Measurements from ENCODE around the gene TVP23C. TPM values are rescaled to one million over a fixed set of nuclear protein-coding genes. Genes with fewer than 3 reads are reported as not detected.

TVP23C gene
- total RNA-seq, 1 experiment from 2014 or later, result 14.1 TPM

GRCh38 chr17:15501282-15501681, 62.0 kb downstream of the TVP23C start:
- no peaks in the 10 kb centered on the region for H4K20me1 ChIP-seq (ENCODE audit: insufficient read depth)
- no peaks in the 10 kb centered on the region for H3K36me3 ChIP-seq (ENCODE audit: control insufficient read depth in 1 of 2, insufficient read depth in 2 of 2, low read length in 2 of 2)
- TF ChIP-seq ZNF274 (IDR thresholded peaks at IDR 0.05; ENCODE audit: low read depth, low read length), result no peak
- TF ChIP-seq SP1 (IDR thresholded peaks at IDR 0.05; ENCODE audit: low read depth), result no peak
- TF ChIP-seq ZBTB33 (IDR thresholded peaks at IDR 0.05; ENCODE audit: extremely low read depth, insufficient replicate concordance, low read length), result no peak
- no peak for TF ChIP-seq SRF (IDR thresholded peaks at IDR 0.05; ENCODE audit: low read depth)
- no peak for TF ChIP-seq EZH2 (IDR thresholded peaks at IDR 0.05)
- no peak for TF ChIP-seq TCF7L2 (IDR thresholded peaks at IDR 0.05; ENCODE audit: borderline replicate concordance, extremely low read depth, insufficient read depth, insufficient read length)
- TF ChIP-seq ZFX (IDR thresholded peaks at IDR 0.05), result no peak
- no peak for TF ChIP-seq REST (IDR thresholded peaks at IDR 0.05; ENCODE audit: low read depth)
- no peak for TF ChIP-seq ELF1 (IDR thresholded peaks at IDR 0.05; ENCODE audit: borderline replicate concordance, low read depth)
- TF ChIP-seq CBX3 (IDR thresholded peaks at IDR 0.05; ENCODE audit: low read depth), result no peak
- TF ChIP-seq SIN3A (IDR thresholded peaks at IDR 0.05; ENCODE audit: low read depth), result no peak
- no peak for TF ChIP-seq MAX (IDR thresholded peaks at IDR 0.05)
- no peak for TF ChIP-seq FOSL1 (IDR thresholded peaks at IDR 0.05; ENCODE audit: low read depth)
- no peaks in the 10 kb centered on the region for H3K9me3 ChIP-seq (ENCODE audit: control insufficient read depth in 1 of 2, insufficient read depth in 1 of 2, low read depth in 1 of 2, low read length in 2 of 2)
- DNase-seq (ENCODE audit: low read depth, low spot score) (no peak), ATAC-seq (no peak)
- no TSS peak for BruUV-seq (replicated peaks)
- no peak overlapping the region for H3K4me2 ChIP-seq (ENCODE audit: low read length)
- H3K27ac ChIP-seq (ENCODE audit: low read depth, low read length), result no peak overlapping the region
- no peaks in the 10 kb centered on the region for H3K27me3 ChIP-seq (ENCODE audit: insufficient read depth, low read length)
- H3K79me2 ChIP-seq (ENCODE audit: insufficient read depth, low read length), result no peaks in the 10 kb centered on the region
- no peak overlapping the region for H3K4me3 ChIP-seq (replicated peaks in 1 of 2; ENCODE audit: low read depth in 1 of 2, low read length in 2 of 2)
- POLR2A ChIA-PET, result no interaction called here
- no peak overlapping the region for H3K9ac ChIP-seq (ENCODE audit: low read length)
- intact Hi-C loops (cut with micrococcal nuclease), result no loop called here
- RAD21 ChIA-PET (ENCODE audit: low non-redundant PET in 1 of 2, low total read pairs in 2 of 2, uncharacterized antibody in 2 of 2, unreplicated experiment in 2 of 2), result interaction anchor here in 1 of 2 experiments (0.6 kb wide), 1 partner anchor 11 kb away, joined by 3 read pairs; no protein-coding TSS in a partner anchor
- H3K9me2 ChIP-seq (ENCODE audit: insufficient read depth), result no peaks in the 10 kb centered on the region
- peaks cover 3 to 5% of the 10 kb centered on the region in 2 experiments; a peak in 3 of 4 replicates for H3K4me1 ChIP-seq (ENCODE audit: control insufficient read depth in 1 of 2, insufficient read depth in 2 of 2, low read length in 2 of 2)
- no peak overlapping the region for H2AFZ ChIP-seq (ENCODE audit: low read depth, low read length, poor library complexity, severe bottlenecking)
- CTCF ChIA-PET, result interaction anchor here (0.7 kb wide), 1 partner anchor 243 kb away, joined by 3 read pairs; no protein-coding TSS in a partner anchor

Measured in HCT116 (cell line).